B cell (primary cell): ENCODE measurements around the gene SNAPC4. TPM values are rescaled to one million over a fixed set of nuclear protein-coding genes. Genes with fewer than 3 reads are reported as not detected.

Experiments
- ATAC-seq: fragments of 200-7000 bp; cut with Tn5 transposase; one replicate; pipeline ENCODE4 v1.10.0; 2021; ENCODE audit warnings: low read depth, mild to moderate bottlenecking, moderate number of reproducible peaks, moderate library complexity
- CTCF ChIA-PET: fragments of 350-600 bp; sonication (Branson Sonifier 250); formaldehyde crosslinking; loops from one replicate; lab custom pipeline; 2021; ENCODE audit warnings: antibody characterized with exemption, inconsistent platforms; lab: Charles Lee
- POLR2A ChIA-PET: fragments of 350-600 bp; sonication (Branson Sonifier 250); formaldehyde crosslinking; loops from one replicate; lab custom pipeline; 2021; ENCODE audit warnings: antibody characterized with exemption; lab: Charles Lee
- DNase-seq: peaks from one replicate; pipeline ENCODE4 v3.0.0; 2013
- H2AFZ ChIP-seq: 2 replicates; pipeline ENCODE4 v1.6.1; 2012; ENCODE audit warnings: mild to moderate bottlenecking, low read depth, low read length; ENCODE audit not compliant: insufficient read depth, poor library complexity, severe bottlenecking
- H3K27ac ChIP-seq, 2 donors: 1 replicate in 1 of 2; 2 replicates in 1 of 2; pipeline ENCODE4 v1.5.1; 2012 to 2013; ENCODE audit warnings: low read length in 2 of 2, mild to moderate bottlenecking in 2 of 2, moderate library complexity in 1 of 2
- H3K27me3 ChIP-seq, 4 experiments: fragments of 200-600 bp in 1 of 4; sonication (generic) in 1 of 4; replicated peaks in 1 of 4; 1 replicate in 2 of 4; 2 replicates in 2 of 4; pipeline versions ENCODE4 v1.6.1 to v1.7.0; 2013 to 2016; ENCODE audit warnings: low read length in 3 of 4, mild to moderate bottlenecking in 2 of 4, mixed read lengths in 1 of 4, moderate library complexity in 1 of 4; ENCODE audit not compliant: insufficient read depth in 4 of 4, control insufficient read depth in 3 of 4; ENCODE audit errors: control extremely low read depth in 1 of 4
- H3K36me3 ChIP-seq, 2 experiments: replicated peaks in 1 of 2; 1 replicate in 1 of 2; 2 replicates in 1 of 2; pipeline versions ENCODE4 v1.6.1 to v1.7.1; 2013; ENCODE audit warnings: low read length in 1 of 2; ENCODE audit not compliant: insufficient read depth in 2 of 2, control insufficient read depth in 1 of 2; ENCODE audit errors: control extremely low read depth in 1 of 2, extremely low read depth in 1 of 2
- H3K4me1 ChIP-seq, 2 donors: fragments of 200-600 bp in 1 of 2; sonication (generic) in 1 of 2; 1 replicate in 1 of 2; 2 replicates in 1 of 2; pipeline versions ENCODE4 v1.5.1 to v1.6.1; 2013 to 2017; ENCODE audit warnings: low read length in 2 of 2; ENCODE audit not compliant: control insufficient read depth in 2 of 2, insufficient read depth in 2 of 2
- H3K4me2 ChIP-seq: replicated peaks from 2 replicates; pipeline ENCODE3; 2012; ENCODE audit warnings: mild to moderate bottlenecking, low read depth, low read length; ENCODE audit not compliant: poor library complexity, severe bottlenecking
- H3K4me3 ChIP-seq, 5 experiments: fragments of 200-600 bp in 1 of 5; sonication (generic) in 1 of 5; 1 replicate in 3 of 5; 2 replicates in 2 of 5; pipeline versions ENCODE4 v1.5.1 to v1.7.0; 2011 to 2016; ENCODE audit warnings: low read length in 4 of 5, mild to moderate bottlenecking in 4 of 5, low read depth in 2 of 5, control low read depth in 1 of 5, moderate library complexity in 1 of 5; ENCODE audit not compliant: insufficient read depth in 1 of 5; ENCODE audit errors: control extremely low read depth in 1 of 5, extremely low read depth in 1 of 5
- H3K79me2 ChIP-seq: fragments of 200-600 bp; sonication (generic); one replicate; pipeline ENCODE4 v1.6.0; 2016; ENCODE audit warnings: low read length; ENCODE audit not compliant: control insufficient read depth, insufficient read depth
- H3K9ac ChIP-seq: fragments of 200-600 bp; sonication (generic); 2 replicates; pipeline ENCODE4 v1.6.1; 2017; ENCODE audit warnings: mild to moderate bottlenecking, low read length, moderate library complexity
- H3K9me3 ChIP-seq, 3 donors: one replicate each; pipeline versions ENCODE4 v1.6.1 to v1.7.1; 2013; ENCODE audit warnings: low read length in 2 of 3; ENCODE audit not compliant: control insufficient read depth in 2 of 3, insufficient read depth in 1 of 3; ENCODE audit errors: control extremely low read depth in 1 of 3
- H4K20me1 ChIP-seq: 2 replicates; pipeline ENCODE4 v1.6.0; 2012; ENCODE audit warnings: mild to moderate bottlenecking, low read length; ENCODE audit not compliant: insufficient read depth, control insufficient read depth, poor library complexity, severe bottlenecking
- H3K27ac Mint-ChIP-seq: one replicate; pipeline ENCODE4 v1.8.0; 2021; ENCODE audit warnings: mixed read lengths
- H3K27me3 Mint-ChIP-seq: one replicate; pipeline ENCODE4 v1.8.0; 2021; ENCODE audit warnings: mixed read lengths
- H3K4me1 Mint-ChIP-seq: one replicate; pipeline ENCODE4 v1.8.0; 2021; ENCODE audit warnings: mixed read lengths
- H3K4me3 Mint-ChIP-seq: one replicate; pipeline ENCODE4 v1.8.0; 2021; ENCODE audit warnings: mixed read lengths
- H3K9me3 Mint-ChIP-seq: one replicate; pipeline ENCODE4 v1.8.0; 2022; ENCODE audit warnings: mixed read lengths; ENCODE audit not compliant: insufficient read depth
- EZH2 ChIP-seq: IDR thresholded peaks from 2 replicates; pipeline ENCODE4 v1.6.1; 2012; ENCODE audit warnings: borderline replicate concordance, low read depth, mild to moderate bottlenecking, moderate library complexity, low read length; ENCODE audit not compliant: insufficient read depth, poor library complexity, severe bottlenecking
- WGBS: methylation state at CpG from one replicate; pipeline ENCODE4 v1.1.5; 2013; ENCODE audit warnings: missing lambda C conversion rate; ENCODE audit not compliant: insufficient coverage; 5-methylcytosine and 5-hydroxymethylcytosine counted together
- intact Hi-C: fragments of 100-400 bp; cut with micrococcal nuclease; formaldehyde crosslinking; loops from one replicate; pipeline ENCODE4 v1.10.0; 2022
- polyA minus RNA-seq: library from RNA; depleted of rRNA, polyadenylated mRNA; stranded (reverse); fragments of >200 nt; gene quantifications from 2 replicates; pipeline ENCODE4 v1.2.3, GENCODE V29; 2012
- polyA plus RNA-seq: library from polyadenylated mRNA; depleted of rRNA; stranded (reverse); fragments of >200 nt; gene quantifications from 2 replicates; pipeline ENCODE4 v1.2.3, GENCODE V29; 2012
- total RNA-seq, 2 donors: library from RNA; stranded (reverse); fragments of 120-200 nt in 1 of 2; gene quantifications; 1 replicate in 1 of 2; 2 replicates in 1 of 2; pipeline versions ENCODE4 v1.2.3 to v1.2.4, GENCODE V29; 2013 to 2022
- TF ChIP-seq, protein P1 (sequence below): fragments of 200-600 bp; IDR thresholded peaks from one replicate; pipeline ENCODE4 v1.8.0; 2022; ENCODE audit warnings: antibody characterized with exemption, mild to moderate bottlenecking

SNAPC4 gene
- total RNA-seq = 15.4 and 15.6 TPM in 2 replicates
- total RNA-seq (2013) = 4.8 TPM
- 11.2 and 13.1 TPM in 2 replicates for polyA plus RNA-seq
- polyA minus RNA-seq = 5.9 and 10.7 TPM in 2 replicates

DNA sequence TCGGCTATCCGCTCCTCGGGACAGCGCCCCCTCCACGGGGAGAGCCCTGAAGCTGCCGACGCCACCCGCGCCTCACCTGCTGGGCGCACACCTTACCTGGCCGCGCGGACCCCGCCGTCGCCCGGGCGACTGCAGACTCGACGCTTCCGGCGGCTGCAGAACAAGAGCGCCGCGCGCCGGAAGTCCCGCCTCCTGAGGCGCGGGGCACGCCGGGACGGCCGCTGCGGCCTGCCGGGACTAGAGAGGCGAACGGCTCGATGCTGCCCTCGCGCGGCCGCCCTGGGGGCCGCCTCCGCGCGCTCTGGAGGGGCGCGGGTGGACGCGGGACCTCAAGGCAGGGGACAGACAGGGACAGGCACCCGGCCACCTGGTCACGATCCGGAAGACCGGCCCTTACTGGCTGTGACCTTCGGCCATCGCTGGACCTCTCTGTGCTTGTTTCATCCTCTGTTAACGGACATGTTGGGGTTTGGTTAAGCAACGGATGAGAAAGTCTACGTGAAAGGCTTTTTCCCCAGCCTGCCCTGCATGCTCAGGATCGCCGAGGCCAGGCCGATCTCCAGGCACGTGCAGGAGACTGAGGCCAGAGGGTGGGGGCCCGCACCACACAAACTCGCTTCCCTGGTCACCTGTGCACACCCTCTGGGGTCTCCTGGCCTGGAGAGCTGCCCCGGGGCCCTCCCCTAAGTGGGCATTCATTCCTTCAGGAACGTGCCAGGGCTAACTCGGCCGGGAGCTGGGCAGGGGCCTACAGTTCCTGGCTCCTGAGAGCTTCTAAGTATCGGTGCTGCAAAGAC is at the start of gene SNAPC4:
SNAPC4 (minus strand) TSS at position 133 of the 797 bp plus-strand sequence. CDS start 1,742 bp downstream, outside the sequence.
- H3K4me2 ChIP-seq = peak within 1 kb of the TSS; percentile 82
- H3K4me1 ChIP-seq = peaks cover 37 to 41% of the 10 kb centered on the region in 2 donors
- H3K27ac ChIP-seq = peak within 1 kb of the TSS in 1 of 2 donors; percentile 54
- peaks cover 51% of the 10 kb centered on the region for H3K79me2 ChIP-seq
- peak within 1 kb of the TSS; percentile 83 for H2AFZ ChIP-seq
- no peaks in the 10 kb centered on the region for H3K9me3 ChIP-seq
- TF ChIP-seq, protein P1, sequence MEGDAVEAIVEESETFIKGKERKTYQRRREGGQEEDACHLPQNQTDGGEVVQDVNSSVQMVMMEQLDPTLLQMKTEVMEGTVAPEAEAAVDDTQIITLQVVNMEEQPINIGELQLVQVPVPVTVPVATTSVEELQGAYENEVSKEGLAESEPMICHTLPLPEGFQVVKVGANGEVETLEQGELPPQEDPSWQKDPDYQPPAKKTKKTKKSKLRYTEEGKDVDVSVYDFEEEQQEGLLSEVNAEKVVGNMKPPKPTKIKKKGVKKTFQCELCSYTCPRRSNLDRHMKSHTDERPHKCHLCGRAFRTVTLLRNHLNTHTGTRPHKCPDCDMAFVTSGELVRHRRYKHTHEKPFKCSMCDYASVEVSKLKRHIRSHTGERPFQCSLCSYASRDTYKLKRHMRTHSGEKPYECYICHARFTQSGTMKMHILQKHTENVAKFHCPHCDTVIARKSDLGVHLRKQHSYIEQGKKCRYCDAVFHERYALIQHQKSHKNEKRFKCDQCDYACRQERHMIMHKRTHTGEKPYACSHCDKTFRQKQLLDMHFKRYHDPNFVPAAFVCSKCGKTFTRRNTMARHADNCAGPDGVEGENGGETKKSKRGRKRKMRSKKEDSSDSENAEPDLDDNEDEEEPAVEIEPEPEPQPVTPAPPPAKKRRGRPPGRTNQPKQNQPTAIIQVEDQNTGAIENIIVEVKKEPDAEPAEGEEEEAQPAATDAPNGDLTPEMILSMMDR = peak; percentile 94
- no peak for TF ChIP-seq EZH2
- H3K4me1 Mint-ChIP-seq = peaks cover 42% of the 10 kb centered on the region
- CTCF ChIA-PET = interaction anchor here (1.0 to 2.5 kb wide), 4 partner anchors 9 to 230 kb away, joined by 4 to 16 read pairs (median 6); partner anchors contain the start of genes DNLZ, ENTR1 and PMPCA
- peak within 1 kb of the TSS; percentile 70 for H3K9ac ChIP-seq
- H3K4me3 ChIP-seq = peak within 1 kb of the TSS; percentile 30 to 83 (median 76)
- no peaks in the 10 kb centered on the region for H3K27me3 ChIP-seq
- H3K36me3 ChIP-seq = peaks cover 1 to 33% of the 10 kb centered on the region in 2 experiments
- peak within 1 kb of the TSS; percentile 89 for H3K4me3 Mint-ChIP-seq
- DNase-seq = peak; percentile 92
- WGBS = 10% methylated on average over 71 of the region's 71 CpGs
- H3K27ac Mint-ChIP-seq = peak within 1 kb of the TSS; percentile 70
- peaks cover 25% of the 10 kb centered on the region for H4K20me1 ChIP-seq
- POLR2A ChIA-PET = interaction anchor here (1.3 to 1.6 kb wide), 2 partner anchors 9 to 11 kb away, joined by 3 to 5 read pairs; partner anchors contain the start of genes ENTR1 and PMPCA
- no peaks in the 10 kb centered on the region for H3K27me3 Mint-ChIP-seq
- intact Hi-C loops = loop anchor here (1.0 to 5.0 kb wide), 9 partner anchors 10 to 433 kb away; partner anchors contain the start of genes DNLZ, ENTR1, INPP5E and PMPCA
- no peaks in the 10 kb centered on the region for H3K9me3 Mint-ChIP-seq
- ATAC-seq = peak; percentile 91
